Measurements from ENCODE around the gene ACTL10.

ACTL10 gene

GRCh38 chr20:33649201-33649681, 17.5 kb upstream of the ACTL10 start:
- no peak for DNase-seq (ENCODE audit: low read depth in 2 of 2)

- no peak for DNase-seq (ENCODE audit: low read depth in 2 of 2)
Measured at GRCh38 chr20:33650111-33650752, 16.5 kb upstream of the ACTL10 start.

- DNase-seq (ENCODE audit: low read depth in 2 of 2): no peak
Measured at GRCh38 chr20:33650753-33651561, 15.8 kb upstream of the ACTL10 start.

- DNase-seq (ENCODE audit: low read depth in 2 of 2): no peak
Measured at GRCh38 chr20:33651562-33652048, 15.1 kb upstream of the ACTL10 start.

GRCh38 chr20:33653218-33653899, 13.4 kb upstream of the ACTL10 start:
- DNase-seq (ENCODE audit: low read depth in 2 of 2): no peak

- DNase-seq (ENCODE audit: low read depth in 2 of 2): no peak
Measured at GRCh38 chr20:33653900-33654596, 12.7 kb upstream of the ACTL10 start.

GRCh38 chr20:33654680-33655161, 12.0 kb upstream of the ACTL10 start:
- DNase-seq (ENCODE audit: low read depth in 2 of 2): no peak

- DNase-seq (ENCODE audit: low read depth in 2 of 2): no peak
Measured at GRCh38 chr20:33655164-33655563, 11.6 kb upstream of the ACTL10 start.

- no peak for DNase-seq (ENCODE audit: low read depth in 2 of 2)
Measured at GRCh38 chr20:33656010-33656782, 10.5 kb upstream of the ACTL10 start.

- DNase-seq (ENCODE audit: low read depth in 2 of 2): no peak
Measured at GRCh38 chr20:33656783-33657703, 9.7 kb upstream of the ACTL10 start.

- DNase-seq (ENCODE audit: low read depth in 2 of 2): no peak
Measured at GRCh38 chr20:33657704-33658095, 9.0 kb upstream of the ACTL10 start.

- no peak for DNase-seq (ENCODE audit: low read depth in 2 of 2)
Measured at GRCh38 chr20:33658510-33658909, 8.2 kb upstream of the ACTL10 start.

- no peak for DNase-seq (ENCODE audit: low read depth in 2 of 2)
Measured at GRCh38 chr20:33658929-33659328, 7.8 kb upstream of the ACTL10 start.

GRCh38 chr20:33659341-33660034, 7.3 kb upstream of the ACTL10 start:
- DNase-seq (ENCODE audit: low read depth in 2 of 2): no peak

- DNase-seq (ENCODE audit: low read depth in 2 of 2): no peak
Measured at GRCh38 chr20:33660035-33660684, 6.6 kb upstream of the ACTL10 start.

- no peak for DNase-seq (ENCODE audit: low read depth in 2 of 2)
Measured at GRCh38 chr20:33660685-33661058, 6.1 kb upstream of the ACTL10 start.

GRCh38 chr20:33662172-33662571, 4.6 kb upstream of the ACTL10 start, which contains the start of gene C20orf144:
C20orf144 (plus strand) TSS chr20:33662327; CDS start chr20:33662346, 19 bp downstream.
- DNase-seq (ENCODE audit: low read depth in 2 of 2): no peak
